NCI-H2196 (cell line): ENCODE measurements around the gene PLOD3.

Experiments used
- DNase-seq: peaks from one replicate; lab custom pipeline; 2025; ENCODE audit not compliant: unreplicated experiment; lab: John Stamatoyannopoulos, UW

Gene PLOD3

GRCh38 chr7:101239191-101239950 is 22.0 kb upstream of the PLOD3 start:
- no peak for DNase-seq

- no peak for DNase-seq
Measured at GRCh38 chr7:101238226-101239182, 21.1 kb upstream of the PLOD3 start.

- no peak for DNase-seq
Measured at GRCh38 chr7:101237206-101238067, 20.1 kb upstream of the PLOD3 start, which contains the start of gene CLDN15. Gene CLDN15 (minus strand): TSS chr7:101237802. CDS start chr7:101237581, 221 bp downstream.

- DNase-seq: no peak
Measured at GRCh38 chr7:101236292-101236835, 19.0 kb upstream of the PLOD3 start.

- DNase-seq: no peak
Measured at GRCh38 chr7:101235522-101235921, 18.1 kb upstream of the PLOD3 start.

- no peak for DNase-seq
Measured at GRCh38 chr7:101235050-101235449, 17.7 kb upstream of the PLOD3 start.

- no peak for DNase-seq
Measured at GRCh38 chr7:101234636-101235035, 17.3 kb upstream of the PLOD3 start.

- DNase-seq: no peak
Measured at GRCh38 chr7:101233907-101234547, 16.6 kb upstream of the PLOD3 start.

GRCh38 chr7:101232141-101232850 is 14.9 kb upstream of the PLOD3 start:
- DNase-seq: peak; percentile 82

- DNase-seq: no peak
Measured at GRCh38 chr7:101231644-101232043, 14.3 kb upstream of the PLOD3 start.

- DNase-seq: no peak
Measured at GRCh38 chr7:101226721-101227120, 9.3 kb upstream of the PLOD3 start.

- DNase-seq: no peak
Measured at GRCh38 chr7:101225650-101226049, 8.3 kb upstream of the PLOD3 start.

- no peak for DNase-seq
Measured at GRCh38 chr7:101223528-101223927, 6.1 kb upstream of the PLOD3 start.

- DNase-seq: no peak
Measured at GRCh38 chr7:101222275-101222830, 5.0 kb upstream of the PLOD3 start.

- DNase-seq: no peak
Measured at GRCh38 chr7:101220295-101220694, 2.9 kb upstream of the PLOD3 start.

GRCh38 chr7:101218236-101219125 is 1.1 kb upstream of the PLOD3 start:
- DNase-seq: no peak

GRCh38 chr7:101216860-101217387 is 457 bp downstream of the PLOD3 start:
- DNase-seq: no peak
